Endothelial cell of umbilical vein (primary cell): Measurements from ENCODE around the gene ASIC1. TPM values are rescaled to one million over a fixed set of nuclear protein-coding genes. Genes with fewer than 3 reads are reported as not detected.

Experiments
- BruUV-seq: library from RNA; stranded (reverse); fragments of 400-500 nt; replicated peaks from 2 replicates; lab custom pipeline; 2021; lab: Mats Ljungman, UMichigan
- CTCF ChIA-PET: fragments of 300-600, 350-600 bp; sonication (Branson Sonifier 250); formaldehyde crosslinking; loops from one replicate; lab custom pipeline; 2021; ENCODE audit warnings: antibody characterized with exemption, inconsistent platforms; lab: Charles Lee
- POLR2A ChIA-PET: fragments of 300-600, 350-600 bp; sonication (Branson Sonifier 250); formaldehyde crosslinking; loops from one replicate; lab custom pipeline; 2021; ENCODE audit warnings: antibody characterized with exemption, inconsistent platforms; lab: Charles Lee
- DNase-seq: peaks from one replicate; pipeline ENCODE4 v3.0.0-alpha.2; 2011; ENCODE audit warnings: low read depth, low spot score
- FAIRE-seq: peaks from 2 replicates; lab custom pipeline; 2011; peaks lifted over from hg19 to GRCh38; lab: Jason Lieb, UNC
- H2AFZ ChIP-seq: 2 replicates; pipeline ENCODE4 v1.6.0; 2012; ENCODE audit warnings: low read depth, low read length, control low read depth, inconsistent platforms
- H3K27ac ChIP-seq: 2 replicates; pipeline ENCODE4 v1.5.1; 2011; ENCODE audit warnings: low read depth, mild to moderate bottlenecking, control low read depth, low read length, moderate library complexity; ENCODE audit not compliant: insufficient read depth
- H3K27me3 ChIP-seq, 2 experiments: 2 replicates each; pipeline versions ENCODE4 v1.6.0 to v1.6.1; 2011; ENCODE audit warnings: low read length in 2 of 2, mixed read lengths in 1 of 2; ENCODE audit not compliant: control insufficient read depth in 2 of 2, insufficient read depth in 2 of 2
- H3K36me3 ChIP-seq, 2 experiments: 2 replicates in 1 of 2; 3 replicates in 1 of 2; pipeline ENCODE4 v1.5.1; 2011; ENCODE audit warnings: low read length in 2 of 2, mild to moderate bottlenecking in 1 of 2, moderate library complexity in 1 of 2; ENCODE audit not compliant: control insufficient read depth in 2 of 2, insufficient read depth in 2 of 2; ENCODE audit errors: extremely low read depth in 1 of 2
- H3K4me1 ChIP-seq: 3 replicates; pipeline ENCODE4 v1.5.1; 2011; ENCODE audit warnings: mild to moderate bottlenecking, low read length; ENCODE audit not compliant: control insufficient read depth, insufficient read depth; ENCODE audit errors: extremely low read depth
- H3K4me2 ChIP-seq: 2 replicates; pipeline ENCODE4 v1.6.1; 2011; ENCODE audit warnings: low read length, control low read depth, mixed read lengths; ENCODE audit not compliant: insufficient read depth
- H3K4me3 ChIP-seq, 3 experiments: fragments of 200-600 bp in 1 of 3; sonication (generic), shearing (Covaris generic) in 1 of 3; replicated peaks in 1 of 3; 2 replicates each; pipeline ENCODE4 v1.5.1; 2011 to 2016; ENCODE audit warnings: control low read depth in 3 of 3, low read length in 3 of 3, mild to moderate bottlenecking in 2 of 3, inconsistent platforms in 1 of 3, low read depth in 1 of 3, moderate library complexity in 1 of 3; ENCODE audit not compliant: insufficient read depth in 1 of 3
- H3K79me2 ChIP-seq: 2 replicates; pipeline ENCODE4 v1.6.0; 2012; ENCODE audit warnings: low read length, inconsistent platforms; ENCODE audit not compliant: control insufficient read depth, insufficient read depth
- H3K9ac ChIP-seq: replicated peaks from 2 replicates; pipeline ENCODE3; 2011; ENCODE audit warnings: low read length, control low read depth; ENCODE audit not compliant: insufficient read depth; ENCODE audit errors: extremely low read depth
- H3K9me1 ChIP-seq: replicated peaks from 3 replicates; pipeline ENCODE4 v1.6.0; 2011; ENCODE audit warnings: mild to moderate bottlenecking, low read length; ENCODE audit not compliant: control insufficient read depth, insufficient read depth; ENCODE audit errors: extremely low read depth
- H3K9me3 ChIP-seq: replicated peaks from 2 replicates; pipeline ENCODE4 v1.5.1; 2012; ENCODE audit warnings: low read length, inconsistent platforms; ENCODE audit not compliant: control insufficient read depth, insufficient read depth
- H4K20me1 ChIP-seq: replicated peaks from 2 replicates; pipeline ENCODE3; 2011; ENCODE audit warnings: mild to moderate bottlenecking, low read length; ENCODE audit not compliant: control insufficient read depth, insufficient read depth; ENCODE audit errors: extremely low read depth
- CTCF ChIP-seq, 2 donors: IDR thresholded peaks; 1 replicate in 1 of 2; 2 replicates in 1 of 2; pipeline ENCODE4 v1.5.1; 2011; ENCODE audit warnings: low read length in 2 of 2, mild to moderate bottlenecking in 2 of 2, moderate library complexity in 2 of 2, control low read depth in 1 of 2, inconsistent platforms in 1 of 2, low read depth in 1 of 2; ENCODE audit not compliant: insufficient read depth in 1 of 2; ENCODE audit errors: extremely low read depth in 1 of 2
- EZH2 ChIP-seq: IDR thresholded peaks from 2 replicates; pipeline ENCODE4 v1.6.1; 2012; ENCODE audit warnings: borderline replicate concordance, low read depth, mild to moderate bottlenecking, moderate library complexity, low read length, inconsistent platforms; ENCODE audit not compliant: severe bottlenecking
- FOS ChIP-seq: IDR thresholded peaks from 2 replicates; pipeline ENCODE4 v1.6.1; 2011; ENCODE audit warnings: mild to moderate bottlenecking, low read length, moderate library complexity, borderline replicate concordance; ENCODE audit not compliant: insufficient read depth
- GATA2 ChIP-seq: IDR thresholded peaks from 2 replicates; pipeline ENCODE4 v1.7.0; 2011; ENCODE audit warnings: low read depth, mild to moderate bottlenecking, moderate library complexity, mixed read lengths, low read length; ENCODE audit not compliant: insufficient read length, insufficient read depth
- JUN ChIP-seq: IDR thresholded peaks from 2 replicates; pipeline ENCODE4 v1.6.1; 2011; ENCODE audit warnings: borderline replicate concordance, low read depth; ENCODE audit not compliant: insufficient read length, insufficient read depth
- MAX ChIP-seq: IDR thresholded peaks from 2 replicates; pipeline ENCODE4 v1.6.1; 2011; ENCODE audit not compliant: insufficient read depth, insufficient read length
- MYC ChIP-seq: IDR thresholded peaks from one replicate; pipeline ENCODE4 v1.6.1; 2011; ENCODE audit warnings: mild to moderate bottlenecking, low read depth, low read length
- POLR2A ChIP-seq: IDR thresholded peaks from 2 replicates; pipeline ENCODE4 v1.6.1; 2012; ENCODE audit warnings: low read depth, mild to moderate bottlenecking, control low read depth, low read length
- POLR2AphosphoS5 ChIP-seq: IDR thresholded peaks from 2 replicates; pipeline ENCODE4 v1.6.1; 2012; ENCODE audit warnings: low read depth, mild to moderate bottlenecking, control low read depth, low read length, moderate library complexity; ENCODE audit not compliant: insufficient read depth
- dilution Hi-C: fragments of 300-500 bp; cut with MboI; formaldehyde crosslinking; loops from one replicate; pipeline ENCODE4 v1.15.0; 2019; ENCODE audit warnings: low sequenced_read_pairs; ENCODE audit not compliant: extremely low pct_ligation_motif_present
- intact Hi-C: fragments of 100-400 bp; cut with micrococcal nuclease; formaldehyde crosslinking; loops from one replicate; pipeline ENCODE4 v1.10.0; 2022
- polyA plus RNA-seq, 4 experiments: library from polyadenylated mRNA; depleted of rRNA in 3 of 4; stranded (reverse) in 3 of 4; unstranded in 1 of 4; fragments of >200 nt; gene quantifications; 2 replicates each; pipeline versions ENCODE4 v1.2.1 to v1.2.3, GENCODE V29; 2011 to 2012; ENCODE audit warnings: missing spikeins in 1 of 4
- total RNA-seq: library from RNA; stranded (reverse); gene quantifications from 2 replicates; pipeline ENCODE4 v1.2.3, GENCODE V29; 2021

The ASIC1 gene
- total and polyA plus RNA-seq, 2 donors (not counting 3 experiments of a cell fraction or from before 2014, with no cell fraction given) = 0.53 to 0.66 TPM

GRCh38 chr12:50103351-50103750 lies 46.0 kb downstream of the ASIC1 start:
- TF ChIP-seq GATA2 = no peak
- TF ChIP-seq MYC = no peak
- TF ChIP-seq JUN = no peak
- no peak for TF ChIP-seq POLR2A
- TF ChIP-seq EZH2 = no peak
- no peak for TF ChIP-seq FOS
- no peak for TF ChIP-seq MAX
- no peak for TF ChIP-seq POLR2AphosphoS5
- TF ChIP-seq CTCF (IDR thresholded peaks at IDR 0.05; ENCODE audit: extremely low read depth in 1 of 2, insufficient read depth in 1 of 2, low read depth in 1 of 2, low read length in 2 of 2) = no peak
- no peak overlapping the region for H3K4me3 ChIP-seq
- no peak for DNase-seq
- no peaks in the 10 kb centered on the region for H4K20me1 ChIP-seq
- H2AFZ ChIP-seq = no peak overlapping the region
- H3K27me3 ChIP-seq = no peaks in the 10 kb centered on the region
- CTCF ChIA-PET = interaction anchor here (1.2 to 6.4 kb wide), 4 partner anchors 8 to 211 kb away, joined by 8 to 80 read pairs (median 14); partner anchors contain the start of gene COX14
- FAIRE-seq = no peak
- no peak overlapping the region for H3K27ac ChIP-seq
- no peak overlapping the region for H3K4me2 ChIP-seq
- no peaks in the 10 kb centered on the region for H3K4me1 ChIP-seq
- intact Hi-C loops (no loop called here), dilution Hi-C loops (no loop called here)
- POLR2A ChIA-PET = interaction anchor here (0.6 to 1.2 kb wide), 2 partner anchors 9 to 12 kb away, joined by 4 to 7 read pairs; no protein-coding TSS in a partner anchor
- BruUV-seq = no TSS peak
- H3K9ac ChIP-seq = no peak overlapping the region
- no peaks in the 10 kb centered on the region for H3K9me1 ChIP-seq
- no peaks in the 10 kb centered on the region for H3K9me3 ChIP-seq
- no peaks in the 10 kb centered on the region for H3K79me2 ChIP-seq
- H3K36me3 ChIP-seq = peaks cover under 1 to 20% of the 10 kb centered on the region in 2 experiments
